Upper lobe of left lung (tissue), 4 donors: ENCODE data around the gene SAXO1.

Experiments
- CTCF ChIP-seq, 6 experiments: fragments of 450-650 bp in 4 of 6; fragments of 200-600 bp in 2 of 6; sonication (generic) in 2 of 6; IDR thresholded peaks; one replicate each; pipeline ENCODE4 v1.5.1; 2016 to 2019; ENCODE audit warnings: antibody characterized with exemption in 6 of 6
- POLR2A ChIP-seq, 4 donors: fragments of 450-650 bp; IDR thresholded peaks; one replicate each; pipeline ENCODE4 v1.5.1; 2016 to 2017; ENCODE audit warnings: antibody characterized with exemption in 4 of 4, mild to moderate bottlenecking in 2 of 4

- TF ChIP-seq CTCF (IDR thresholded peaks at IDR 0.05) (peak; percentile 48 to 70 (median 67)), POLR2A (IDR thresholded peaks at IDR 0.05) (no peak)
These were observed 4.1 kb downstream of the SAXO1 start for GRCh38 chr9:19028835-19029451.
